ENCODE data around the gene BTBD9.

BTBD9 gene

GRCh38 chr6:38518511-38519304 is 121.0 kb downstream of the BTBD9 start:
- no peak; the same call in 2 of the 3 replicates for ATAC-seq
- TF ChIP-seq TOX (CRISPR knock-in tag; IDR thresholded peaks at IDR 0.05; ENCODE audit: borderline replicate concordance) (no peak), TCF4 (CRISPR knock-in tag; IDR thresholded peaks at IDR 0.05; ENCODE audit: borderline replicate concordance) (peak; percentile 59; the same call in 1 of the 2 replicates), TSHZ2 (CRISPR knock-in tag; IDR thresholded peaks at IDR 0.05) (0 out of 2 replicates have a peak, but pooled peaks have one; percentile 17), ISL1 (CRISPR knock-in tag; IDR thresholded peaks at IDR 0.05) (no peak)

- peak; percentile 47 for ATAC-seq
- peak; percentile 49; the same call in 1 of the 2 replicates for TF ChIP-seq ISL1 (CRISPR knock-in tag; IDR thresholded peaks at IDR 0.05)
- no peak for TF ChIP-seq TCF4 (CRISPR knock-in tag; IDR thresholded peaks at IDR 0.05; ENCODE audit: borderline replicate concordance)
Observed at GRCh38 chr6:38517005-38517404, 122.7 kb downstream of the BTBD9 start.

GRCh38 chr6:38514399-38514798 is 125.3 kb downstream of the BTBD9 start:
- no peak for TF ChIP-seq ZNF8 (CRISPR knock-in tag; IDR thresholded peaks at IDR 0.05)
- no peak for TF ChIP-seq ESRRG (CRISPR knock-in tag; IDR thresholded peaks at IDR 0.05)
- no peak for TF ChIP-seq BACH2 (CRISPR knock-in tag; IDR thresholded peaks at IDR 0.05; ENCODE audit: borderline replicate concordance)
- TF ChIP-seq ZNF70 (CRISPR knock-in tag; IDR thresholded peaks at IDR 0.05): no peak
- no peak for TF ChIP-seq TOX (CRISPR knock-in tag; IDR thresholded peaks at IDR 0.05; ENCODE audit: borderline replicate concordance)
- TF ChIP-seq, protein P1, sequence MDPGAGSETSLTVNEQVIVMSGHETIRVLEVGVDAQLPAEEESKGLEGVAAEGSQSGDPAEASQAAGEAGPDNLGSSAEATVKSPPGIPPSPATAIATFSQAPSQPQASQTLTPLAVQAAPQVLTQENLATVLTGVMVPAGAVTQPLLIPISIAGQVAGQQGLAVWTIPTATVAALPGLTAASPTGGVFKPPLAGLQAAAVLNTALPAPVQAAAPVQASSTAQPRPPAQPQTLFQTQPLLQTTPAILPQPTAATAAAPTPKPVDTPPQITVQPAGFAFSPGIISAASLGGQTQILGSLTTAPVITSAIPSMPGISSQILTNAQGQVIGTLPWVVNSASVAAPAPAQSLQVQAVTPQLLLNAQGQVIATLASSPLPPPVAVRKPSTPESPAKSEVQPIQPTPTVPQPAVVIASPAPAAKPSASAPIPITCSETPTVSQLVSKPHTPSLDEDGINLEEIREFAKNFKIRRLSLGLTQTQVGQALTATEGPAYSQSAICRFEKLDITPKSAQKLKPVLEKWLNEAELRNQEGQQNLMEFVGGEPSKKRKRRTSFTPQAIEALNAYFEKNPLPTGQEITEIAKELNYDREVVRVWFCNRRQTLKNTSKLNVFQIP (CRISPR knock-in tag; IDR thresholded peaks at IDR 0.05; ENCODE audit: borderline replicate concordance, low read depth): no peak
- TF ChIP-seq, protein P2, sequence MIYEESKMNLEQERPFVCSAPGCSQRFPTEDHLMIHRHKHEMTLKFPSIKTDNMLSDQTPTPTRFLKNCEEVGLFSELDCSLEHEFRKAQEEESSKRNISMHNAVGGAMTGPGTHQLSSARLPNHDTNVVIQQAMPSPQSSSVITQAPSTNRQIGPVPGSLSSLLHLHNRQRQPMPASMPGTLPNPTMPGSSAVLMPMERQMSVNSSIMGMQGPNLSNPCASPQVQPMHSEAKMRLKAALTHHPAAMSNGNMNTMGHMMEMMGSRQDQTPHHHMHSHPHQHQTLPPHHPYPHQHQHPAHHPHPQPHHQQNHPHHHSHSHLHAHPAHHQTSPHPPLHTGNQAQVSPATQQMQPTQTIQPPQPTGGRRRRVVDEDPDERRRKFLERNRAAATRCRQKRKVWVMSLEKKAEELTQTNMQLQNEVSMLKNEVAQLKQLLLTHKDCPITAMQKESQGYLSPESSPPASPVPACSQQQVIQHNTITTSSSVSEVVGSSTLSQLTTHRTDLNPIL (CRISPR knock-in tag; IDR thresholded peaks at IDR 0.05; ENCODE audit: low read depth): no peak
- no peak for TF ChIP-seq TSHZ2 (CRISPR knock-in tag; IDR thresholded peaks at IDR 0.05)
- no peak for TF ChIP-seq PPARA (CRISPR knock-in tag; IDR thresholded peaks at IDR 0.05; ENCODE audit: borderline replicate concordance)
- no peak for TF ChIP-seq OSR1 (CRISPR knock-in tag; IDR thresholded peaks at IDR 0.05)
- no peak for TF ChIP-seq GLIS3 (CRISPR knock-in tag; IDR thresholded peaks at IDR 0.05)
- TF ChIP-seq, protein P3, sequence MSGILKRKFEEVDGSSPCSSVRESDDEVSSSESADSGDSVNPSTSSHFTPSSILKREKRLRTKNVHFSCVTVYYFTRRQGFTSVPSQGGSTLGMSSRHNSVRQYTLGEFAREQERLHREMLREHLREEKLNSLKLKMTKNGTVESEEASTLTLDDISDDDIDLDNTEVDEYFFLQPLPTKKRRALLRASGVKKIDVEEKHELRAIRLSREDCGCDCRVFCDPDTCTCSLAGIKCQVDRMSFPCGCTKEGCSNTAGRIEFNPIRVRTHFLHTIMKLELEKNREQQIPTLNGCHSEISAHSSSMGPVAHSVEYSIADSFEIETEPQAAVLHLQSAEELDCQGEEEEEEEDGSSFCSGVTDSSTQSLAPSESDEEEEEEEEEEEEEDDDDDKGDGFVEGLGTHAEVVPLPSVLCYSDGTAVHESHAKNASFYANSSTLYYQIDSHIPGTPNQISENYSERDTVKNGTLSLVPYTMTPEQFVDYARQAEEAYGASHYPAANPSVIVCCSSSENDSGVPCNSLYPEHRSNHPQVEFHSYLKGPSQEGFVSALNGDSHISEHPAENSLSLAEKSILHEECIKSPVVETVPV (CRISPR knock-in tag; IDR thresholded peaks at IDR 0.05): no peak
- ATAC-seq: no peak

GRCh38 chr6:38512211-38512610 is 127.5 kb downstream of the BTBD9 start:
- no peak for ATAC-seq
- TF ChIP-seq GLIS3 (CRISPR knock-in tag; IDR thresholded peaks at IDR 0.05): no peak
